HepG2 (cell line): ENCODE data around the gene MRPL14. TPM values are rescaled to one million over a fixed set of nuclear protein-coding genes. Genes with fewer than 3 reads are reported as not detected.

Experiments
- CHCHD3 ChIP-seq: sonication (generic); formaldehyde crosslinking; IDR thresholded peaks from 2 replicates; pipeline ENCODE4 v1.8.0; 2022; ENCODE audit warnings: mild to moderate bottlenecking, missing genetic modification reagents, moderate library complexity
- GZF1 ChIP-seq: sonication (generic); formaldehyde crosslinking; IDR thresholded peaks from 2 replicates; pipeline ENCODE4 v1.5.1; 2020; ENCODE audit warnings: mild to moderate bottlenecking, missing genetic modification reagents
- MEIS1 ChIP-seq: sonication (generic); formaldehyde crosslinking; IDR thresholded peaks from 2 replicates; pipeline ENCODE4 v1.9.0; 2021; ENCODE audit warnings: mild to moderate bottlenecking, missing genetic modification reagents, moderate library complexity, borderline replicate concordance
- POLR2G ChIP-seq: fragments of 200-400 bp; formaldehyde crosslinking; IDR thresholded peaks from 2 replicates; pipeline ENCODE4 v1.6.1; 2018; ENCODE audit warnings: mild to moderate bottlenecking, low read depth, low read length, moderate library complexity
- RBM39 ChIP-seq: fragments of 200-400 bp; formaldehyde crosslinking; IDR thresholded peaks from one replicate; pipeline ENCODE4 v1.6.1; 2018; ENCODE audit warnings: antibody characterized with exemption, mild to moderate bottlenecking, low read depth, low read length; ENCODE audit not compliant: poor library complexity, severe bottlenecking
- ZBTB1 ChIP-seq: sonication (generic); formaldehyde crosslinking; IDR thresholded peaks from 2 replicates; pipeline ENCODE4 v1.4.0; 2020; ENCODE audit warnings: missing genetic modification reagents, borderline replicate concordance
- ZFP36L2 ChIP-seq: sonication (generic); formaldehyde crosslinking; IDR thresholded peaks from 2 replicates; pipeline ENCODE4 v1.4.0; 2020; ENCODE audit warnings: missing genetic modification reagents
- ZFY ChIP-seq: sonication (generic); formaldehyde crosslinking; IDR thresholded peaks from 2 replicates; pipeline ENCODE4 v1.4.0; 2020; ENCODE audit warnings: missing genetic modification reagents
- ZNF788 ChIP-seq: sonication (generic); formaldehyde crosslinking; IDR thresholded peaks from 2 replicates; pipeline ENCODE4 v1.5.0; 2020; ENCODE audit warnings: mild to moderate bottlenecking, missing genetic modification reagents, borderline replicate concordance
- ZNF792 ChIP-seq: IDR thresholded peaks from 2 replicates; pipeline ENCODE4 v1.6.1; 2016
- ZSCAN12 ChIP-seq: sonication (generic); formaldehyde crosslinking; IDR thresholded peaks from 2 replicates; pipeline ENCODE4 v1.9.0; 2021; ENCODE audit warnings: mild to moderate bottlenecking, missing genetic modification reagents
- ZSCAN29 ChIP-seq: sonication (generic); formaldehyde crosslinking; conservative IDR thresholded peaks from 2 replicates; pipeline ENCODE4 v1.4.0; 2020; ENCODE audit warnings: mild to moderate bottlenecking, missing genetic modification reagents
- ZSCAN31 ChIP-seq: sonication (generic); formaldehyde crosslinking; IDR thresholded peaks from 2 replicates; pipeline ENCODE4 v1.5.0; 2020; ENCODE audit warnings: low read depth, mild to moderate bottlenecking, missing genetic modification reagents
- polyA plus RNA-seq, 8 experiments: library from polyadenylated mRNA; depleted of rRNA in 3 of 8; stranded (reverse) in 7 of 8; unstranded in 1 of 8; fragments of >200 nt; fragmentation: Illumina TruSeq in 4 of 8; extraction: Trizol in 4 of 8; gene quantifications; 2 replicates each; pipeline versions ENCODE4 v1.2.1 to v1.2.3, GENCODE V29; 2011 to 2016; ENCODE audit warnings: low read depth in 4 of 8, missing spikeins in 1 of 8, mixed read lengths in 1 of 8; ENCODE audit not compliant: insufficient read depth in 1 of 8
- total RNA-seq, 5 experiments: library from RNA; depleted of rRNA; stranded (reverse); fragments of >200 nt; fragmentation: Illumina TruSeq; extraction: Trizol; gene quantifications; 2 replicates each; pipeline ENCODE4 v1.2.3, GENCODE V29; 2016; ENCODE audit warnings: low read depth in 1 of 5
- TF ChIP-seq, protein P1 (sequence below): sonication (generic); formaldehyde crosslinking; IDR thresholded peaks from 2 replicates; pipeline ENCODE4 v1.9.0; 2021; ENCODE audit warnings: missing genetic modification reagents, borderline replicate concordance
- TF ChIP-seq, protein P2 (sequence below): sonication (generic); formaldehyde crosslinking; IDR thresholded peaks from 2 replicates; pipeline ENCODE4 v1.5.1; 2020; ENCODE audit warnings: mild to moderate bottlenecking, missing genetic modification reagents
- TF ChIP-seq, protein P3 (sequence below): sonication (generic); formaldehyde crosslinking; IDR thresholded peaks from 2 replicates; pipeline ENCODE4 v1.5.0; 2020; ENCODE audit warnings: mild to moderate bottlenecking, missing genetic modification reagents
- TF ChIP-seq, protein P4 (sequence below): sonication (generic); formaldehyde crosslinking; IDR thresholded peaks from 2 replicates; pipeline ENCODE4 v1.4.0; 2020; ENCODE audit warnings: missing genetic modification reagents

Gene MRPL14
- total and polyA plus RNA-seq, 2 of the 13 experiments (the other 11 are each of a cell fraction or from before 2014, with no cell fraction given), result 157 to 178 TPM

DNA sequence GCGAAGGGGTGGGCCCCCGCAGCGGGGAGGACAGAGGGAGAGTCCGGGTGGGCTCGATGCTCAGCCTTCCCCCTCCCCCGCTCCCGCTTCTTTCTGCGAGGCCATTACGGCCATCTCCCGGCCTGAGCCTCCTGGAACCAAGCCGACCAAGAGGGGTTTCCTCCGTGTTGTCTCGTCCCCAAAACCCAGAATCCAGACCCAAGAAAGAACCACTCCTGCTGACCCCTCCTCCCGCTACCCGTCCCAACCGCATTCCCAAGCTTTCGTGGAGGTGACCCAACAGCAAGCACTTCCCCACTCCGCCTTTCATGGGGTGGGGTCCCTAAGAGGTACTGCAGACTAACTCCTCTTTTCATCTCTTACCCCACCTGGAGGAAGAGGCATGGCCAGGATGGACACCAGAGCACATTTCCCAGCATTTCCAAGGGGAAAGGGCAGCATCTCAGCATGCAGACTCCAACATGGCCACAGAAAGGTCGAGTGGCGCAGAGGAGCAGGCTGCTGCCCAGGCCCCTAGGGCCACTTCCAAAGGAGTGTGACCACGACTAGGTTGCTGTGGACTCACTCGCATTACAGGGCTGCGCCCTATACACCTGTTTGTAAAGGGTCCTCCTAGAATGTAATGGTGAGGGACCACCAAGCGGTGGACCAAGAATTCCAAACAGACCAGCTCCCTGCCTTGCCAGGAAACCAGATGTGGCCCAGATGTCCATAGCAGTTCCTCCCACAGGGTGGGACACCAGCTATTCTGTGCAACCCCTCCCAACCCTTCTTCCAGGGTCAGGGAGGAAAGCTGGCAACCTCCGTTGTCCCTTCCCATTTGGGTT, 53.4 kb downstream of the MRPL14 start (continued):
- TF ChIP-seq ZSCAN29 (CRISPR knock-in tag) (peak; percentile 75; the same call in 1 of the 2 replicates), ZFP36L2 (CRISPR knock-in tag) (peak; percentile 32; the same call in 1 of the 2 replicates), ZNF792 (CRISPR knock-in tag) (0 out of 2 replicates have a peak, but pooled peaks have one; percentile 50), ZSCAN12 (CRISPR knock-in tag) (no peak), RBM39 (peak; percentile 3), ZBTB1 (no peak), ZFY (CRISPR knock-in tag) (peak; percentile 32; the same call in 1 of the 2 replicates), MEIS1 (CRISPR knock-in tag) (peak; percentile 93; the same call in 1 of the 2 replicates), ZNF788 (0 out of 2 replicates have a peak, but pooled peaks have one; percentile 5), GZF1 (0 out of 2 replicates have a peak, but pooled peaks have one; percentile 29), POLR2G (peak; percentile 82), ZSCAN31 (CRISPR knock-in tag) (peak; percentile 22; the same call in 1 of the 2 replicates), CHCHD3 (CRISPR knock-in tag) (0 out of 2 replicates have a peak, but pooled peaks have one; percentile 63)
- TF ChIP-seq, protein P1, sequence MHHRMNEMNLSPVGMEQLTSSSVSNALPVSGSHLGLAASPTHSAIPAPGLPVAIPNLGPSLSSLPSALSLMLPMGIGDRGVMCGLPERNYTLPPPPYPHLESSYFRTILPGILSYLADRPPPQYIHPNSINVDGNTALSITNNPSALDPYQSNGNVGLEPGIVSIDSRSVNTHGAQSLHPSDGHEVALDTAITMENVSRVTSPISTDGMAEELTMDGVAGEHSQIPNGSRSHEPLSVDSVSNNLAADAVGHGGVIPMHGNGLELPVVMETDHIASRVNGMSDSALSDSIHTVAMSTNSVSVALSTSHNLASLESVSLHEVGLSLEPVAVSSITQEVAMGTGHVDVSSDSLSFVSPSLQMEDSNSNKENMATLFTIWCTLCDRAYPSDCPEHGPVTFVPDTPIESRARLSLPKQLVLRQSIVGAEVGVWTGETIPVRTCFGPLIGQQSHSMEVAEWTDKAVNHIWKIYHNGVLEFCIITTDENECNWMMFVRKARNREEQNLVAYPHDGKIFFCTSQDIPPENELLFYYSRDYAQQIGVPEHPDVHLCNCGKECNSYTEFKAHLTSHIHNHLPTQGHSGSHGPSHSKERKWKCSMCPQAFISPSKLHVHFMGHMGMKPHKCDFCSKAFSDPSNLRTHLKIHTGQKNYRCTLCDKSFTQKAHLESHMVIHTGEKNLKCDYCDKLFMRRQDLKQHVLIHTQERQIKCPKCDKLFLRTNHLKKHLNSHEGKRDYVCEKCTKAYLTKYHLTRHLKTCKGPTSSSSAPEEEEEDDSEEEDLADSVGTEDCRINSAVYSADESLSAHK (CRISPR knock-in tag), result no peak
- TF ChIP-seq, protein P2, sequence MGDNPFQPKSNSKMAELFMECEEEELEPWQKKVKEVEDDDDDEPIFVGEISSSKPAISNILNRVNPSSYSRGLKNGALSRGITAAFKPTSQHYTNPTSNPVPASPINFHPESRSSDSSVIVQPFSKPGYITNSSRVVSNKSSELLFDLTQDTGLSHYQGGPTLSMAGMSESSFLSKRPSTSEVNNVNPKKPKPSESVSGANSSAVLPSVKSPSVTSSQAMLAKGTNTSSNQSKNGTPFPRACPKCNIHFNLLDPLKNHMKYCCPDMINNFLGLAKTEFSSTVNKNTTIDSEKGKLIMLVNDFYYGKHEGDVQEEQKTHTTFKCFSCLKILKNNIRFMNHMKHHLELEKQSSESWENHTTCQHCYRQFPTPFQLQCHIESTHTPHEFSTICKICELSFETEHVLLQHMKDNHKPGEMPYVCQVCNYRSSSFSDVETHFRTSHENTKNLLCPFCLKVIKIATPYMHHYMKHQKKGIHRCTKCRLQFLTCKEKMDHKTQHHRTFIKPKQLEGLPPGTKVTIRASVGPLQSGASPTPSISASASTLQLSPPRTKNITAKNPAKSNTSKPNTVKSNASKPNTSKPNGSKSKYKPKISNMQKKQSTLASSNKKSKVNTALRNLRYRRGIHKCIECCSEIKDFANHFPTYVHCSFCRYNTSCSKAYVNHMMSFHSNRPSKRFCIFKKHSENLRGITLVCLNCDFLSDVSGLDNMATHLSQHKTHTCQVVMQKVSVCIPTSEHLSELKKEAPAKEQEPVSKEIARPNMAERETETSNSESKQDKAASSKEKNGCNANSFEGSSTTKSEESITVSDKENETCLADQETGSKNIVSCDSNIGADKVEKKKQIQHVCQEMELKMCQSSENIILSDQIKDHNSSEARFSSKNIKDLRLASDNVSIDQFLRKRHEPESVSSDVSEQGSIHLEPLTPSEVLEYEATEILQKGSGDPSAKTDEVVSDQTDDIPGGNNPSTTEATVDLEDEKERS, result 0 out of 2 replicates have a peak, but pooled peaks have one; percentile 17
- TF ChIP-seq, protein P3, sequence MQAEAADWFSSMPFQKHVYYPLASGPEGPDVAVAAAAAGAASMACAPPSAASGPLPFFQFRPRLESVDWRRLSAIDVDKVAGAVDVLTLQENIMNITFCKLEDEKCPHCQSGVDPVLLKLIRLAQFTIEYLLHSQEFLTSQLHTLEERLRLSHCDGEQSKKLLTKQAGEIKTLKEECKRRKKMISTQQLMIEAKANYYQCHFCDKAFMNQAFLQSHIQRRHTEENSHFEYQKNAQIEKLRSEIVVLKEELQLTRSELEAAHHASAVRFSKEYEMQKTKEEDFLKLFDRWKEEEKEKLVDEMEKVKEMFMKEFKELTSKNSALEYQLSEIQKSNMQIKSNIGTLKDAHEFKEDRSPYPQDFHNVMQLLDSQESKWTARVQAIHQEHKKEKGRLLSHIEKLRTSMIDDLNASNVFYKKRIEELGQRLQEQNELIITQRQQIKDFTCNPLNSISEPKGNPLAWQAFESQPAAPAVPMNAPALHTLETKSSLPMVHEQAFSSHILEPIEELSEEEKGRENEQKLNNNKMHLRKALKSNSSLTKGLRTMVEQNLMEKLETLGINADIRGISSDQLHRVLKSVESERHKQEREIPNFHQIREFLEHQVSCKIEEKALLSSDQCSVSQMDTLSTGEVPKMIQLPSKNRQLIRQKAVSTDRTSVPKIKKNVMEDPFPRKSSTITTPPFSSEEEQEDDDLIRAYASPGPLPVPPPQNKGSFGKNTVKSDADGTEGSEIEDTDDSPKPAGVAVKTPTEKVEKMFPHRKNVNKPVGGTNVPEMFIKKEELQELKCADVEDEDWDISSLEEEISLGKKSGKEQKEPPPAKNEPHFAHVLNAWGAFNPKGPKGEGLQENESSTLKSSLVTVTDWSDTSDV (CRISPR knock-in tag), result no peak; the same call in 1 of the 2 replicates
- TF ChIP-seq, protein P4, sequence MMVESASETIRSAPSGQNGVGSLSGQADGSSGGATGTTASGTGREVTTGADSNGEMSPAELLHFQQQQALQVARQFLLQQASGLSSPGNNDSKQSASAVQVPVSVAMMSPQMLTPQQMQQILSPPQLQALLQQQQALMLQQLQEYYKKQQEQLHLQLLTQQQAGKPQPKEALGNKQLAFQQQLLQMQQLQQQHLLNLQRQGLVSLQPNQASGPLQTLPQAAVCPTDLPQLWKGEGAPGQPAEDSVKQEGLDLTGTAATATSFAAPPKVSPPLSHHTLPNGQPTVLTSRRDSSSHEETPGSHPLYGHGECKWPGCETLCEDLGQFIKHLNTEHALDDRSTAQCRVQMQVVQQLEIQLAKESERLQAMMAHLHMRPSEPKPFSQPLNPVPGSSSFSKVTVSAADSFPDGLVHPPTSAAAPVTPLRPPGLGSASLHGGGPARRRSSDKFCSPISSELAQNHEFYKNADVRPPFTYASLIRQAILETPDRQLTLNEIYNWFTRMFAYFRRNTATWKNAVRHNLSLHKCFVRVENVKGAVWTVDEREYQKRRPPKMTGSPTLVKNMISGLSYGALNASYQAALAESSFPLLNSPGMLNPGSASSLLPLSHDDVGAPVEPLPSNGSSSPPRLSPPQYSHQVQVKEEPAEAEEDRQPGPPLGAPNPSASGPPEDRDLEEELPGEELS (CRISPR knock-in tag), result peak; percentile 56; the same call in 1 of the 2 replicates
